ENCODE results near the gene SEPTIN12.

- TF ChIP-seq CTCF (conservative IDR thresholded peaks at IDR 0.05; ENCODE audit: low read depth, low read length), result no peak
- TF ChIP-seq CEBPB (IDR thresholded peaks at IDR 0.05; ENCODE audit: low read depth, low read length), result no peak
- TF ChIP-seq MXI1 (IDR thresholded peaks at IDR 0.05; ENCODE audit: borderline replicate concordance, low read depth, low read length), result no peak
- no peak for TF ChIP-seq POLR2A (IDR thresholded peaks at IDR 0.05; ENCODE audit: low read depth, low read length)
- TF ChIP-seq RFX5 (IDR thresholded peaks at IDR 0.05; ENCODE audit: low read depth, low read length), result no peak
- no peak for TF ChIP-seq RAD21 (IDR thresholded peaks at IDR 0.05; ENCODE audit: low read length)
- TF ChIP-seq CHD1 (IDR thresholded peaks at IDR 0.05; ENCODE audit: low read depth, low read length), result no peak
- TF ChIP-seq BHLHE40 (IDR thresholded peaks at IDR 0.05; ENCODE audit: low read depth, low read length), result no peak
- no peak for TF ChIP-seq NFE2L2 (IDR thresholded peaks at IDR 0.05; ENCODE audit: low read depth, low read length)
These were observed 9.7 kb upstream of the SEPTIN12 start for GRCh38 chr16:4797805-4798252.

Data from IMR-90 (cell line).